Stomach (tissue), 9 donors: ENCODE results near the gene CTNNA3. TPM values are rescaled to one million over a fixed set of nuclear protein-coding genes. Genes with fewer than 3 reads are reported as not detected.

Experiments used
- DNase-seq, 2 donors: peaks; one replicate each; pipeline versions ENCODE4 v3.0.0 to v3.0.0-alpha.2; 2013 to 2019
- H3K27ac ChIP-seq, 5 donors: fragments of 200-600 bp in 4 of 5; sonication (generic) in 4 of 5; one replicate each; pipeline ENCODE4 v1.5.1; 2013 to 2019; ENCODE audit warnings: mild to moderate bottlenecking in 1 of 5, moderate library complexity in 1 of 5
- H3K27me3 ChIP-seq, 3 donors: fragments of 200-600 bp; sonication (generic); one replicate each; pipeline ENCODE4 v1.5.1; 2017 to 2019; ENCODE audit warnings: mixed run types in 1 of 3
- H3K36me3 ChIP-seq, 4 donors: fragments of 200-600 bp; sonication (generic); 1 replicate in 3 of 4; 2 replicates in 1 of 4; pipeline ENCODE4 v1.5.1; 2016 to 2019
- H3K4me1 ChIP-seq, 4 donors: fragments of 200-600 bp; sonication (generic); one replicate each; pipeline ENCODE4 v1.5.1; 2016 to 2019
- H3K4me3 ChIP-seq, 4 donors: fragments of 200-600 bp; sonication (generic) in 3 of 4; one replicate each; pipeline ENCODE4 v1.5.1; 2016 to 2019; ENCODE audit warnings: mild to moderate bottlenecking in 1 of 4
- H3K9me3 ChIP-seq, 4 donors: fragments of 200-600 bp; sonication (generic); one replicate each; pipeline ENCODE4 v1.5.1; 2016 to 2019
- CTCF ChIP-seq, 7 experiments: fragments of 450-650 bp in 4 of 7; fragments of 200-600 bp in 3 of 7; sonication (generic) in 3 of 7; IDR thresholded peaks; one replicate each; pipeline ENCODE4 v1.5.1; 2016 to 2019; ENCODE audit warnings: antibody characterized with exemption in 7 of 7, control low read depth in 2 of 7, mild to moderate bottlenecking in 1 of 7
- EP300 ChIP-seq: sonication (generic); formaldehyde crosslinking; IDR thresholded peaks from one replicate; pipeline ENCODE4 v1.6.1; 2017; ENCODE audit warnings: antibody characterized with exemption
- POLR2A ChIP-seq, 4 donors: fragments of 450-650 bp; IDR thresholded peaks; one replicate each; pipeline ENCODE4 v1.6.1; 2016; ENCODE audit warnings: antibody characterized with exemption in 4 of 4, control low read depth in 2 of 4, mild to moderate bottlenecking in 1 of 4, moderate library complexity in 1 of 4
- POLR2AphosphoS5 ChIP-seq, 3 donors: sonication (generic); formaldehyde crosslinking; IDR thresholded peaks; one replicate each; pipeline ENCODE4 v1.6.1; 2016; ENCODE audit warnings: antibody characterized with exemption in 3 of 3
- WGBS, 5 donors: extraction: QIAGEN DNeasy Blood & Tissue Kit in 3 of 5; methylation state at CpG; one replicate each; pipeline versions ENCODE4 v1.1.5 to v1.1.7; 2013 to 2018; 5-methylcytosine and 5-hydroxymethylcytosine counted together
- intact Hi-C: fragments of 100-400 bp; cut with DNase I; formaldehyde crosslinking; loops from one replicate; pipeline ENCODE4 v1.15.1; 2023; ENCODE audit warnings: low total_unique reads
- polyA plus RNA-seq, 3 donors: library from polyadenylated mRNA; stranded (reverse); fragments of 200-250 nt; gene quantifications; one replicate each; pipeline ENCODE4 v1.2.3, GENCODE V29; 2013
- total RNA-seq, 5 donors: library from RNA; depleted of rRNA; stranded (reverse); fragments of >200 nt; gene quantifications; one replicate each; pipeline versions ENCODE4 v1.1.0 to v1.2.3, GENCODE V29; 2014 to 2016
- donor health status: healthy with polysubstance abuse.
- donor health status: Bipolar disorder and iron deficiency.
- donor health status: healthy.

The CTNNA3 gene
- total and polyA plus RNA-seq, 8 donors = 0.14 to 46.1 (median 12.9) TPM; not detected in 2

GRCh38 chr10:66102756-66103155 lies 1593.2 kb downstream of the CTNNA3 start:
- H3K4me1 ChIP-seq = no peaks in the 10 kb centered on the region
- H3K4me3 ChIP-seq = no peak overlapping the region
- intact Hi-C loops = no loop called here
- TF ChIP-seq POLR2AphosphoS5 (IDR thresholded peaks at IDR 0.05) (no peak), EP300 (no peak), CTCF (IDR thresholded peaks at IDR 0.05) (no peak), POLR2A (IDR thresholded peaks at IDR 0.05) (no peak)
- H3K36me3 ChIP-seq = no peaks in the 10 kb centered on the region
- H3K9me3 ChIP-seq = no peaks in the 10 kb centered on the region
- H3K27me3 ChIP-seq = no peaks in the 10 kb centered on the region
- no peak for DNase-seq
- no peak overlapping the region for H3K27ac ChIP-seq
- WGBS, 5 donors = 66 to 87% (median 79%) methylated on average over 3 of the region's 3 CpGs

GRCh38 chr10:66098595-66099480 lies 1597.2 kb downstream of the CTNNA3 start:
- intact Hi-C loops = no loop called here
- Histone ChIP-seq H3K4me3 (no peak overlapping the region), H3K4me1 (no peaks in the 10 kb centered on the region), H3K9me3 (no peaks in the 10 kb centered on the region), H3K27me3 (no peaks in the 10 kb centered on the region), H3K27ac (no peak overlapping the region), H3K36me3 (no peaks in the 10 kb centered on the region)
- no peak for TF ChIP-seq POLR2AphosphoS5 (IDR thresholded peaks at IDR 0.05)
- no peak for TF ChIP-seq CTCF (IDR thresholded peaks at IDR 0.05)
- TF ChIP-seq EP300 = no peak
- no peak for TF ChIP-seq POLR2A (IDR thresholded peaks at IDR 0.05)
- no peak for DNase-seq
- WGBS, 5 donors = 61 to 73% (median 70%) methylated on average over 6 of the region's 6 CpGs

GRCh38 chr10:66095610-66096009 lies 1600.4 kb downstream of the CTNNA3 start:
- H3K4me3 ChIP-seq = no peak overlapping the region
- H3K36me3 ChIP-seq = no peaks in the 10 kb centered on the region
- no peaks in the 10 kb centered on the region for H3K9me3 ChIP-seq
- no peaks in the 10 kb centered on the region for H3K27me3 ChIP-seq
- DNase-seq = no peak
- no peaks in the 10 kb centered on the region for H3K4me1 ChIP-seq
- 62 to 84% (median 74%) methylated on average over 2 of the region's 2 CpGs for WGBS, 5 donors
- intact Hi-C loops = no loop called here
- TF ChIP-seq CTCF (IDR thresholded peaks at IDR 0.05) = no peak
- no peak for TF ChIP-seq POLR2AphosphoS5 (IDR thresholded peaks at IDR 0.05)
- TF ChIP-seq EP300 = no peak
- no peak for TF ChIP-seq POLR2A (IDR thresholded peaks at IDR 0.05)
- no peak overlapping the region for H3K27ac ChIP-seq

GRCh38 chr10:66085906-66086305 lies 1610.1 kb downstream of the CTNNA3 start:
- Histone ChIP-seq H3K4me3 (no peak overlapping the region), H3K27me3 (no peaks in the 10 kb centered on the region), H3K36me3 (no peaks in the 10 kb centered on the region), H3K27ac (no peak overlapping the region), H3K4me1 (no peaks in the 10 kb centered on the region), H3K9me3 (peaks cover 0 to 3% (median 0%) of the 10 kb centered on the region in 4 donors)
- 0 to 15% (median 11%) methylated on average over 1 of the region's 1 CpG for WGBS, 5 donors
- DNase-seq = peak in 1 of 2 donors; percentile 1
- intact Hi-C loops = no loop called here
- TF ChIP-seq POLR2AphosphoS5 (IDR thresholded peaks at IDR 0.05) = no peak
- TF ChIP-seq CTCF (IDR thresholded peaks at IDR 0.05) = no peak
- TF ChIP-seq POLR2A (IDR thresholded peaks at IDR 0.05) = no peak
- no peak for TF ChIP-seq EP300
